GM23338 (cell line): ENCODE results near the gene SKOR1. TPM values are rescaled to one million over a fixed set of nuclear protein-coding genes. Genes with fewer than 3 reads are reported as not detected.
A peak's percentile ranks its signal among the peaks of the same experiment; 100 is the strongest.

ENCODE experiments used
- ATAC-seq: fragments of 200-7000 bp; cut with Tn5 transposase; 3 replicates; pipeline ENCODE4 v1.9.1; 2020
- DNase-seq: peaks from one replicate; pipeline ENCODE4 v3.0.0-alpha.2; 2015; ENCODE audit warnings: low spot score
- H2AFZ ChIP-seq: fragments of 200-600 bp; sonication (generic); 2 replicates; pipeline ENCODE4 v1.8.0; 2016; ENCODE audit warnings: antibody characterized with exemption, mild to moderate bottlenecking, moderate library complexity
- H3F3A ChIP-seq: fragments of 200-600 bp; sonication (generic); replicated peaks from 2 replicates; pipeline ENCODE4 v1.8.0; 2017; ENCODE audit warnings: antibody characterized with exemption, mixed run types, low read depth
- H3K27ac ChIP-seq: fragments of 200-600 bp; sonication (generic); 2 replicates; pipeline ENCODE4 v1.6.1; 2016; ENCODE audit warnings: low read depth
- H3K27me3 ChIP-seq: fragments of 200-600 bp; sonication (generic); 2 replicates; pipeline ENCODE4 v1.8.0; 2016; ENCODE audit warnings: mild to moderate bottlenecking, mixed run types, moderate library complexity; ENCODE audit not compliant: insufficient read depth
- H3K36me3 ChIP-seq: fragments of 200-600 bp; sonication (generic); 2 replicates; pipeline ENCODE4 v1.8.0; 2016; ENCODE audit warnings: mild to moderate bottlenecking; ENCODE audit not compliant: insufficient read depth
- H3K4me1 ChIP-seq: fragments of 200-600 bp; sonication (generic); 2 replicates; pipeline ENCODE4 v1.8.0; 2016; ENCODE audit warnings: mild to moderate bottlenecking, moderate library complexity; ENCODE audit not compliant: insufficient read depth
- H3K4me2 ChIP-seq: fragments of 200-600 bp; sonication (generic); 2 replicates; pipeline ENCODE4 v1.7.1; 2017; ENCODE audit warnings: mixed run types
- H3K4me3 ChIP-seq: fragments of 200-600 bp; sonication (generic); 2 replicates; pipeline ENCODE4 v1.6.1; 2016; ENCODE audit warnings: mixed run types
- H3K79me2 ChIP-seq: fragments of 200-600 bp; sonication (generic); replicated peaks from 2 replicates; pipeline ENCODE4 v1.8.0; 2017; ENCODE audit warnings: mild to moderate bottlenecking; ENCODE audit not compliant: insufficient read depth
- H3K9me2 ChIP-seq: fragments of 200-600 bp; sonication (generic); 2 replicates; pipeline ENCODE4 v1.8.0; 2017; ENCODE audit not compliant: insufficient read depth
- H4K20me1 ChIP-seq: fragments of 200-600 bp; sonication (generic); replicated peaks from 2 replicates; pipeline ENCODE4 v1.8.0; 2017; ENCODE audit warnings: mild to moderate bottlenecking; ENCODE audit not compliant: insufficient read depth
- H3K27ac Mint-ChIP-seq: 2 replicates; pipeline ENCODE4 v1.8.0; 2020; ENCODE audit warnings: inconsistent platforms, mild to moderate bottlenecking, moderate library complexity, mixed read lengths
- H3K27me3 Mint-ChIP-seq: 3 replicates; pipeline ENCODE4 v1.8.0; 2022; ENCODE audit warnings: low read depth, mild to moderate bottlenecking, moderate library complexity, mixed read lengths, inconsistent platforms; ENCODE audit not compliant: insufficient read depth, poor library complexity
- H3K36me3 Mint-ChIP-seq: 3 replicates; pipeline ENCODE4 v1.8.0; 2021; ENCODE audit warnings: low read depth, mild to moderate bottlenecking, inconsistent platforms, moderate library complexity, mixed read lengths
- H3K4me1 Mint-ChIP-seq: 3 replicates; pipeline ENCODE4 v1.8.0; 2020; ENCODE audit warnings: mild to moderate bottlenecking, inconsistent platforms, mixed read lengths
- H3K4me3 Mint-ChIP-seq: 3 replicates; pipeline ENCODE4 v1.8.0; 2021; ENCODE audit warnings: moderate library complexity, mild to moderate bottlenecking, inconsistent platforms, mixed read lengths
- H3K9me3 Mint-ChIP-seq: 3 replicates; pipeline ENCODE4 v1.8.0; 2020; ENCODE audit warnings: moderate library complexity, mild to moderate bottlenecking, inconsistent platforms, mixed read lengths
- CTCF ChIP-seq, 2 experiments: fragments of 200-600 bp in 1 of 2; sonication (generic) in 1 of 2; conservative IDR thresholded peaks; 2 replicates each; pipeline versions ENCODE4 v1.5.1 to v1.6.1; 2016 to 2017; ENCODE audit warnings: antibody characterized with exemption in 2 of 2, low read depth in 2 of 2, mild to moderate bottlenecking in 2 of 2, moderate library complexity in 1 of 2
- ETS1 ChIP-seq: IDR thresholded peaks from 2 replicates; pipeline ENCODE4 v1.6.1; 2016; ENCODE audit warnings: antibody characterized with exemption
- EZH2 ChIP-seq: fragments of 200-600 bp; sonication (generic); IDR thresholded peaks from one replicate; pipeline ENCODE4 v1.8.0; 2017; ENCODE audit warnings: antibody characterized with exemption, mild to moderate bottlenecking, low read depth; ENCODE audit not compliant: unreplicated experiment
- EZH2phosphoT487 ChIP-seq: fragments of 200-600 bp; sonication (generic); IDR thresholded peaks from one replicate; pipeline ENCODE4 v1.8.1; 2018; ENCODE audit warnings: antibody characterized with exemption; ENCODE audit not compliant: unreplicated experiment
- ZNF114 ChIP-seq: fragments of 250-450 bp; sonication (Bioruptor Pico); IDR thresholded peaks from 2 replicates; pipeline ENCODE4 v1.5.0; 2020; ENCODE audit warnings: mild to moderate bottlenecking, moderate library complexity
- ZNF462 ChIP-seq: fragments of 250-450 bp; sonication (Bioruptor Pico); IDR thresholded peaks from 2 replicates; pipeline ENCODE4 v1.5.0; 2020; ENCODE audit warnings: mild to moderate bottlenecking, moderate library complexity
- polyA plus RNA-seq: library from polyadenylated mRNA; unstranded; fragments of >200 nt; fragmentation: Nextera tagmentation; extraction: Ambion mirVana; gene quantifications from 2 replicates; pipeline ENCODE4 v1.2.1, GENCODE V29; 2016
- total RNA-seq: library from RNA; depleted of rRNA; stranded (reverse); fragments of >200 nt; shearing (Covaris generic); gene quantifications from 2 replicates; pipeline ENCODE4 v1.2.3, GENCODE V29; 2014

SKOR1 gene
- total and polyA plus RNA-seq, 2 experiments from 2014 or later: 0.17 TPM; not detected in 1

- peak; percentile 66 for TF ChIP-seq EZH2phosphoT487
These were observed 4.6 kb downstream of the SKOR1 start (continued) for GRCh38 chr15:67829647-67830504.

GRCh38 chr15:67831363-67831762, 6.1 kb downstream of the SKOR1 start:
- Mint-ChIP-seq H3K36me3 (no peaks in the 10 kb centered on the region), H3K4me3 (no peak overlapping the region)

More at GRCh38 chr15:67831363-67831762, 6.1 kb downstream of the SKOR1 start:
- TF ChIP-seq EZH2phosphoT487 (no peak), CTCF (conservative IDR thresholded peaks at IDR 0.05; ENCODE audit: low read depth in 2 of 2) (no peak), ZNF114 (CRISPR knock-in tag) (no peak), ETS1 (no peak), ZNF462 (no peak), EZH2 (peak; percentile 68)
- H3F3A ChIP-seq: peaks cover 29% of the 10 kb centered on the region
- Mint-ChIP-seq H3K27me3 (peaks cover 90% of the 10 kb centered on the region), H3K9me3 (peaks cover 7% of the 10 kb centered on the region; the same call in 1 of the 3 replicates), H3K27ac (no peak overlapping the region), H3K4me1 (peaks cover 34% of the 10 kb centered on the region)
- H3K4me3 ChIP-seq: no peak overlapping the region
- H3K27ac ChIP-seq: no peak overlapping the region
- no peak overlapping the region for H2AFZ ChIP-seq
- peaks cover 44% of the 10 kb centered on the region for H3K4me1 ChIP-seq
- no peaks in the 10 kb centered on the region for H3K9me2 ChIP-seq
- peaks cover 100% of the 10 kb centered on the region for H3K27me3 ChIP-seq
- ATAC-seq (no peak), DNase-seq (no peak)
- H3K4me2 ChIP-seq: no peak overlapping the region
- H4K20me1 ChIP-seq: peaks cover 8% of the 10 kb centered on the region; the same call in 1 of the 2 replicates
- H3K79me2 ChIP-seq: no peaks in the 10 kb centered on the region
- H3K36me3 ChIP-seq: no peaks in the 10 kb centered on the region
